WTC11 (cell line): ENCODE data around the gene HAPSTR1. TPM values are rescaled to one million over a fixed set of nuclear protein-coding genes. Genes with fewer than 3 reads are reported as not detected.
A peak's percentile ranks its signal among the peaks of the same experiment; 100 is the strongest.
"Not testable (repeated sequence)": the region's sequence is repeated elsewhere in the genome, so short reads cannot be mapped to it uniquely, and the experiment has no call there.

ENCODE experiments used
- ATAC-seq: fragments of 200-7000 bp; cut with Tn5 transposase; 2 replicates; pipeline ENCODE4 v1.10.0; 2021; ENCODE audit warnings: mild to moderate bottlenecking, moderate library complexity
- CTCF ChIA-PET: fragments of 300-600 bp; sonication (Branson Sonifier 250); formaldehyde crosslinking; loops from one replicate; lab custom pipeline; 2021; ENCODE audit warnings: antibody characterized with exemption; lab: Charles Lee
- POLR2A ChIA-PET: fragments of 350-600 bp; sonication (Branson Sonifier 250); formaldehyde crosslinking; loops from one replicate; lab custom pipeline; 2021; ENCODE audit warnings: antibody characterized with exemption; lab: Charles Lee
- DNase-seq: peaks from one replicate; pipeline ENCODE4 v3.0.0; 2021; ENCODE audit warnings: low spot score
- H3K27ac Mint-ChIP-seq: 2 replicates; pipeline ENCODE4 v1.8.0; 2021; ENCODE audit warnings: mixed read lengths
- H3K27me3 Mint-ChIP-seq: 2 replicates; pipeline ENCODE4 v1.8.0; 2021; ENCODE audit warnings: low read depth, mild to moderate bottlenecking, moderate library complexity, mixed read lengths
- H3K36me3 Mint-ChIP-seq: 2 replicates; pipeline ENCODE4 v1.8.0; 2021; ENCODE audit warnings: mixed read lengths
- H3K4me1 Mint-ChIP-seq: 2 replicates; pipeline ENCODE4 v1.8.0; 2022; ENCODE audit warnings: mixed read lengths
- H3K4me3 Mint-ChIP-seq: 2 replicates; pipeline ENCODE4 v1.8.0; 2021; ENCODE audit warnings: mild to moderate bottlenecking, moderate library complexity, mixed read lengths
- H3K9me3 Mint-ChIP-seq: 2 replicates; pipeline ENCODE4 v1.8.0; 2021; ENCODE audit warnings: mixed read lengths
- CBFB ChIP-seq: sonication (generic); formaldehyde crosslinking; IDR thresholded peaks from 2 replicates; pipeline ENCODE4 v1.8.1; 2022; ENCODE audit warnings: mild to moderate bottlenecking, low read depth, missing genetic modification reagents
- E2F1 ChIP-seq: sonication (generic); formaldehyde crosslinking; IDR thresholded peaks from 2 replicates; pipeline ENCODE4 v1.8.0; 2022; ENCODE audit warnings: mild to moderate bottlenecking, missing genetic modification reagents
- FOXJ3 ChIP-seq: sonication (generic); formaldehyde crosslinking; IDR thresholded peaks from 2 replicates; pipeline ENCODE4 v1.9.0; 2021; ENCODE audit warnings: missing genetic modification reagents, mild to moderate bottlenecking, borderline replicate concordance
- FOXK1 ChIP-seq: sonication (generic); formaldehyde crosslinking; IDR thresholded peaks from 2 replicates; pipeline ENCODE4 v1.8.0; 2022; ENCODE audit warnings: mild to moderate bottlenecking, moderate library complexity, missing genetic modification reagents
- GABPB1 ChIP-seq: sonication (generic); formaldehyde crosslinking; IDR thresholded peaks from 2 replicates; pipeline ENCODE4 v1.8.1; 2023; ENCODE audit warnings: mild to moderate bottlenecking, missing genetic modification reagents
- GTF2I ChIP-seq: fragments of 250-450 bp; sonication (Bioruptor Pico); conservative IDR thresholded peaks from 2 replicates; pipeline ENCODE4 v1.4.0; 2021; ENCODE audit warnings: mild to moderate bottlenecking
- HMGXB4 ChIP-seq: sonication (generic); formaldehyde crosslinking; IDR thresholded peaks from 2 replicates; pipeline ENCODE4 v1.8.1; 2023; ENCODE audit warnings: mild to moderate bottlenecking, moderate library complexity, missing genetic modification reagents
- NFE2L1 ChIP-seq: sonication (generic); formaldehyde crosslinking; IDR thresholded peaks from 2 replicates; pipeline ENCODE4 v1.8.1; 2023; ENCODE audit warnings: missing genetic modification reagents
- SOX15 ChIP-seq: fragments of 250-450 bp; sonication (Bioruptor Pico); IDR thresholded peaks from 2 replicates; pipeline ENCODE4 v1.9.0; 2021; ENCODE audit warnings: mild to moderate bottlenecking
- ZBTB43 ChIP-seq: sonication (generic); formaldehyde crosslinking; IDR thresholded peaks from 2 replicates; pipeline ENCODE4 v1.8.1; 2023; ENCODE audit warnings: mild to moderate bottlenecking, missing genetic modification reagents
- ZNF121 ChIP-seq: sonication (generic); formaldehyde crosslinking; IDR thresholded peaks from 2 replicates; pipeline ENCODE4 v1.8.0; 2023; ENCODE audit warnings: missing genetic modification reagents
- ZNF423 ChIP-seq: fragments of 250-450 bp; sonication (Bioruptor Pico); IDR thresholded peaks from 2 replicates; pipeline ENCODE4 v2.1.2; 2022; ENCODE audit warnings: mild to moderate bottlenecking, moderate library complexity
- total RNA-seq: library from RNA; stranded (reverse); gene quantifications from 3 replicates; pipeline ENCODE4 v1.2.3, GENCODE V29; 2021
- TF ChIP-seq, protein P1 (sequence below): sonication (generic); formaldehyde crosslinking; IDR thresholded peaks from 2 replicates; pipeline ENCODE4 v1.8.0; 2022; ENCODE audit warnings: mild to moderate bottlenecking, missing genetic modification reagents

Gene HAPSTR1
- total RNA-seq, 1 experiment from 2014 or later: 54.3 TPM

- POLR2A ChIA-PET, H3K4me3 Mint-ChIP-seq: not testable (repeated sequence)
- TF ChIP-seq GTF2I (CRISPR knock-in tag) (0 out of 2 replicates have a peak, but pooled peaks have one; percentile 27), ZNF121 (CRISPR knock-in tag) (peak; percentile 84)
- TF ChIP-seq, all 79 proteins: peak for 2; not testable (repeated sequence) for 77
- not testable (repeated sequence) for H3K27ac Mint-ChIP-seq, H3K27me3 Mint-ChIP-seq, ATAC-seq, DNase-seq, H3K36me3 Mint-ChIP-seq
- peaks cover 16% of the 10 kb centered on the region for H3K4me1 Mint-ChIP-seq
- peaks cover 20% of the 10 kb centered on the region for H3K9me3 Mint-ChIP-seq
- CTCF ChIA-PET: interaction anchor here (0.7 to 2.2 kb wide), 3 partner anchors 10 to 17 kb away, joined by 3 to 7 read pairs (median 6); no protein-coding TSS in a partner anchor
Measured at GRCh38 chr16:9045562-9045961, 45.9 kb upstream of the HAPSTR1 start.

- POLR2A ChIA-PET: interaction anchor here (0.5 to 0.6 kb wide), 2 partner anchors 80 to 92 kb away, joined by 3 to 6 read pairs; no protein-coding TSS in a partner anchor
- H3K4me3 Mint-ChIP-seq: no peak overlapping the region
- ATAC-seq (no peak), DNase-seq (no peak)
- TF ChIP-seq ZNF423 (CRISPR knock-in tag) (no peak), FOXJ3 (CRISPR knock-in tag) (no peak)
- CTCF ChIA-PET: interaction anchor here (2.2 to 2.5 kb wide), 4 partner anchors 13 to 111 kb away, joined by 8 to 16 read pairs (median 14); no protein-coding TSS in a partner anchor
- no peaks in the 10 kb centered on the region for H3K27me3 Mint-ChIP-seq
- peaks cover 18% of the 10 kb centered on the region for H3K4me1 Mint-ChIP-seq
- H3K27ac Mint-ChIP-seq: no peak overlapping the region
- H3K36me3 Mint-ChIP-seq: peaks cover 7% of the 10 kb centered on the region
- H3K9me3 Mint-ChIP-seq: peaks cover 20% of the 10 kb centered on the region
Measured at GRCh38 chr16:9046667-9047055, 44.8 kb upstream of the HAPSTR1 start.

GRCh38 chr16:9047689-9048301 lies 43.6 kb upstream of the HAPSTR1 start:
- ChIA-PET CTCF (interaction anchor here (1.4 to 2.5 kb wide), 7 partner anchors 11 to 112 kb away, joined by 4 to 16 read pairs (median 8); partner anchors contain the start of gene HAPSTR1), POLR2A (interaction anchor here (1.1 kb wide), 1 partner anchor 14 kb away, joined by 6 read pairs; no protein-coding TSS in a partner anchor)
- H3K4me1 Mint-ChIP-seq: peaks cover 18% of the 10 kb centered on the region
- no peak overlapping the region; the same call in none of the 2 replicates for H3K27ac Mint-ChIP-seq
- TF ChIP-seq CBFB (CRISPR knock-in tag): no peak
- no peak for TF ChIP-seq ZBTB43
- TF ChIP-seq NFE2L1: peak; percentile 82
- TF ChIP-seq, protein P1, sequence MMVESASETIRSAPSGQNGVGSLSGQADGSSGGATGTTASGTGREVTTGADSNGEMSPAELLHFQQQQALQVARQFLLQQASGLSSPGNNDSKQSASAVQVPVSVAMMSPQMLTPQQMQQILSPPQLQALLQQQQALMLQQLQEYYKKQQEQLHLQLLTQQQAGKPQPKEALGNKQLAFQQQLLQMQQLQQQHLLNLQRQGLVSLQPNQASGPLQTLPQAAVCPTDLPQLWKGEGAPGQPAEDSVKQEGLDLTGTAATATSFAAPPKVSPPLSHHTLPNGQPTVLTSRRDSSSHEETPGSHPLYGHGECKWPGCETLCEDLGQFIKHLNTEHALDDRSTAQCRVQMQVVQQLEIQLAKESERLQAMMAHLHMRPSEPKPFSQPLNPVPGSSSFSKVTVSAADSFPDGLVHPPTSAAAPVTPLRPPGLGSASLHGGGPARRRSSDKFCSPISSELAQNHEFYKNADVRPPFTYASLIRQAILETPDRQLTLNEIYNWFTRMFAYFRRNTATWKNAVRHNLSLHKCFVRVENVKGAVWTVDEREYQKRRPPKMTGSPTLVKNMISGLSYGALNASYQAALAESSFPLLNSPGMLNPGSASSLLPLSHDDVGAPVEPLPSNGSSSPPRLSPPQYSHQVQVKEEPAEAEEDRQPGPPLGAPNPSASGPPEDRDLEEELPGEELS (CRISPR knock-in tag): no peak
- no peak for TF ChIP-seq FOXK1
- TF ChIP-seq SOX15: no peak
- TF ChIP-seq E2F1: no peak
- peak; percentile 47; the same call in 1 of the 2 replicates for TF ChIP-seq GABPB1
- no peak for TF ChIP-seq HMGXB4
- DNase-seq: peak; percentile 24
- peaks cover 5% of the 10 kb centered on the region for H3K36me3 Mint-ChIP-seq
- H3K4me3 Mint-ChIP-seq: no peak overlapping the region
- peak; percentile 80 for ATAC-seq
- H3K9me3 Mint-ChIP-seq: peaks cover 16% of the 10 kb centered on the region
- no peaks in the 10 kb centered on the region for H3K27me3 Mint-ChIP-seq
